MM.1S (cell line): ENCODE measurements around the gene OR10S1.

Experiments
- CTCF ChIP-seq: fragments of 300-600 bp; sonication (generic); IDR thresholded peaks from 2 replicates; pipeline ENCODE4 v1.5.1; 2016; ENCODE audit warnings: antibody characterized with exemption, low read length, mixed read lengths
- EZH2 ChIP-seq: fragments of 300-600 bp; sonication (generic); optimal IDR thresholded peaks from 2 replicates; pipeline ENCODE3; 2017; ENCODE audit warnings: low read depth, mild to moderate bottlenecking, antibody characterized with exemption, low read length, mixed read lengths

- TF ChIP-seq CTCF = no peak
- TF ChIP-seq EZH2 = no peak
Measured at GRCh38 chr11:123939317-123939716, 38.3 kb downstream of the OR10S1 start, which contains the start of gene OR4D5.
